GM06990 (cell line): Measurements from ENCODE around the gene HS1BP3.

Experiments
- DNase-seq: peaks from one replicate; pipeline ENCODE4 v3.0.0-alpha.2; 2011; ENCODE audit not compliant: insufficient read length; ENCODE audit errors: extremely low read depth
- H3K27me3 ChIP-seq: replicated peaks from 2 replicates; pipeline ENCODE4 v1.6.0; 2011; ENCODE audit warnings: low read length; ENCODE audit not compliant: control insufficient read depth, insufficient read depth
- H3K36me3 ChIP-seq: 2 replicates; pipeline ENCODE4 v1.5.1; 2011; ENCODE audit warnings: low read length; ENCODE audit not compliant: control insufficient read depth, insufficient read depth
- H3K4me3 ChIP-seq: replicated peaks from 2 replicates; pipeline ENCODE4 v1.5.1; 2011; ENCODE audit warnings: low read depth, mild to moderate bottlenecking, control low read depth, low read length
- TF ChIP-seq, protein P1 (sequence below): IDR thresholded peaks from 2 replicates; pipeline ENCODE4 v1.5.1; 2011; ENCODE audit warnings: low read length, control low read depth, mild to moderate bottlenecking, inconsistent platforms; ENCODE audit not compliant: insufficient read depth, poor library complexity, severe bottlenecking

Gene HS1BP3

GRCh38 chr2:20567926-20568179 lies 83.0 kb downstream of the HS1BP3 start:
- H3K4me3 ChIP-seq: no peak overlapping the region
- DNase-seq: no peak
- peaks cover 2% of the 10 kb centered on the region; the same call in 1 of the 2 replicates for H3K27me3 ChIP-seq
- no peaks in the 10 kb centered on the region for H3K36me3 ChIP-seq
- TF ChIP-seq, protein P1, sequence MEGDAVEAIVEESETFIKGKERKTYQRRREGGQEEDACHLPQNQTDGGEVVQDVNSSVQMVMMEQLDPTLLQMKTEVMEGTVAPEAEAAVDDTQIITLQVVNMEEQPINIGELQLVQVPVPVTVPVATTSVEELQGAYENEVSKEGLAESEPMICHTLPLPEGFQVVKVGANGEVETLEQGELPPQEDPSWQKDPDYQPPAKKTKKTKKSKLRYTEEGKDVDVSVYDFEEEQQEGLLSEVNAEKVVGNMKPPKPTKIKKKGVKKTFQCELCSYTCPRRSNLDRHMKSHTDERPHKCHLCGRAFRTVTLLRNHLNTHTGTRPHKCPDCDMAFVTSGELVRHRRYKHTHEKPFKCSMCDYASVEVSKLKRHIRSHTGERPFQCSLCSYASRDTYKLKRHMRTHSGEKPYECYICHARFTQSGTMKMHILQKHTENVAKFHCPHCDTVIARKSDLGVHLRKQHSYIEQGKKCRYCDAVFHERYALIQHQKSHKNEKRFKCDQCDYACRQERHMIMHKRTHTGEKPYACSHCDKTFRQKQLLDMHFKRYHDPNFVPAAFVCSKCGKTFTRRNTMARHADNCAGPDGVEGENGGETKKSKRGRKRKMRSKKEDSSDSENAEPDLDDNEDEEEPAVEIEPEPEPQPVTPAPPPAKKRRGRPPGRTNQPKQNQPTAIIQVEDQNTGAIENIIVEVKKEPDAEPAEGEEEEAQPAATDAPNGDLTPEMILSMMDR: no peak
